Motor neuron (in vitro differentiated cells): Measurements from ENCODE around the gene VILL. TPM values are rescaled to one million over a fixed set of nuclear protein-coding genes. Genes with fewer than 3 reads are reported as not detected.

Experiments used
- ATAC-seq, 8 experiments: fragments of 200-7000 bp; cut with Tn5 transposase; replicated peaks in 6 of 8; 2 replicates each; pipeline ENCODE4 v1.8.0; 2021; ENCODE audit warnings: mild to moderate bottlenecking in 8 of 8, moderate library complexity in 8 of 8
- H3K27ac ChIP-seq, 2 donors: fragments of 250-450 bp; sonication (Bioruptor Pico); 2 replicates each; pipeline ENCODE4 v1.9.0; 2021; ENCODE audit warnings: antibody characterized with exemption in 2 of 2, mild to moderate bottlenecking in 2 of 2, moderate library complexity in 1 of 2
- H3K4me1 ChIP-seq, 2 donors: fragments of 250-450 bp; sonication (Bioruptor Pico); replicated peaks in 1 of 2; 2 replicates each; pipeline ENCODE4 v1.6.1; 2021; ENCODE audit warnings: antibody characterized with exemption in 2 of 2, mild to moderate bottlenecking in 2 of 2, moderate library complexity in 1 of 2
- H3K4me3 ChIP-seq, 5 donors: fragments of 250-450 bp; sonication (Bioruptor Pico); 2 replicates each; pipeline ENCODE4 v1.9.0; 2021; ENCODE audit warnings: antibody characterized with exemption in 5 of 5, mild to moderate bottlenecking in 5 of 5, moderate library complexity in 4 of 5
- WGBS, 10 experiments: fragments of 450-650 bp; shearing (Covaris generic); methylation state at CpG; one replicate each; pipeline ENCODE4 v1.0.0; 2022; 5-methylcytosine and 5-hydroxymethylcytosine counted together
- in situ Hi-C, 9 experiments: fragments of 400-800 bp; cut with MboI; loops; one replicate each; pipeline ENCODE4 v1.15.0; 2021; ENCODE audit warnings: low sequenced_read_pairs in 9 of 9, low pct_unique_long_range_greater_than_20kb in 2 of 9; ENCODE audit not compliant: unreplicated experiment in 9 of 9
- total RNA-seq, 8 experiments: library from RNA; unstranded; fragments of 300-600 nt; gene quantifications; 2 replicates each; pipeline versions ENCODE4 v1.2.3 to v1.2.4, GENCODE V29; 2022

Gene VILL
- 10 to 100 TPM in 1 of 8 experiments, 1 to 10 TPM in 3, under 1 TPM in 4; 0.38 to 10.8 (median 1.6) TPM for total RNA-seq

DNA sequence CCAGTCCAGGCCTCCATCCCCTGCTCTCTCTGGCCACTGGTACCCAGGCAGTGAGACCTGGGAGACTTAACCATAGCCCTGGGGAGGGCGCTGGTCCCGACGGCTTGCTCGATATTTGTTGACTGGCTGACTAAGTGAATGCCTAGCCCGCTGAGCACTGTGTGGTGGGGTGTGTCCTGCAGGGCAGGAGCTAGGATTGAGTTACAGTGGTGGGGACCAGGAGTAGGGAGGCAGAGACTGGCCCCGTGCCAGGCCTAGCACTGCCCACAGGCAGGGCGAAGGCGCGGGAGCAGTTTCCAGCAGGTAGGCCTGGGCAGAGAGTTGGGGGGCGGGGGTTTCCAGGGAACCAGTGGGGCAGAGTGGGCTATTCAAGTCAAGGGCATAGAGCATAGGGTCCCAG lies at the start of gene VILL:
TSS of gene VILL (plus strand) at position 260 of the 400 bp plus-strand sequence. CDS start 2,887 bp downstream, outside the sequence.
- peak in 4 of 8 experiments; percentile 3 to 45 (median 26) for ATAC-seq
- in situ Hi-C loops: no loop called here
- no peak within 1 kb of the TSS for H3K4me3 ChIP-seq

DNA sequence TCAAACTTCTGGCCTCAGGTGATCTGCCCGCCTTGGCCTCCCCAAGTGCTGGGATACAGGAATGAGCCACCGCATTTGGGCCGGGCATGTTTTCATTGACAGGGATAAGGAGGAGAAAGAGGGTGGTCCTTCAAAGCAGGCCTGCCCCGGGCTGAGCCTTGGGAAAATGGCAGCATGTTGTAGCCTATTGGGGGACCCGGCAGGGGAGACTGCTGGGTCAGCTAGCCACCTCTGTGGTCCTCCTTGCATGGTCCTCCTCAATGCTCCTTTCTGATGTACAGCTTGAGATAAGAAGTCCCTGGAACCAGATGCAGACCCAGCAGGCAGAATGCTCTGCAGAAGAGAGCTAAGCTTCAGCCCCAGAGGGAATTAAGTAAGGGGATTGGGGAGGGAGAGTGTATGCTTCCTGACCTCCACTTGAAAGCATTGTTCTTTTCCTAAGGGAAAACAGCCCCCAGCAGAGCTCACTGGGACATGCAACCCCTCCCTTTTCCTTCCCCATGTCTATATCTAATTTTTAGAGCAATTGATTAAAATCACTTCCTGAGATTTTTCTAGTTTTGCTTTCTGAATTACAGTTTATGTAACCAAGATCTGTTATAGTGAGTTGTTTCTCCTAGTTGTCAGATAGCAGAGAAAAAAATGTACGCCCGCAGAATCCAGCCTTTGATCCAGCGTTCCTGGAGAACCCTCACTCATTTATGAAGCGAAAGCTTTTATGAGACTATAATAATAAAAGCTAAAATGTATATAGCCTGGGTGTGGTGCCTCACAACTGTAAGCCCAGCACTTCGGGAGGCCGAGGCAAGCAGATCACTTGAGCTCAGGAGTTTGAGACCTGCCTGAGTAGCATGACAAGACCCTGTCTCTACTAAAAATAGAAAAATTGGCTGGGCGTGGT lies 48.7 kb upstream of the VILL start:
- Histone ChIP-seq H3K27ac (no peak overlapping the region), H3K4me3 (no peak overlapping the region), H3K4me1 (no peaks in the 10 kb centered on the region)
- ATAC-seq: peak in 1 of 8 experiments; percentile 5
- 45 to 100% (median 94%) methylated on average over 2 to 11 of the region's 12 CpGs for WGBS, 10 experiments
- in situ Hi-C loops: no loop called here

More for the DNA sequence above, at the start of gene VILL:
- WGBS, 10 experiments: 52 to 94% methylated on average over 5 to 6 of the region's 10 CpGs; no CpG with 5 or more reads in 8 of the 10 experiments
- H3K27ac ChIP-seq: no peak within 1 kb of the TSS
- H3K4me1 ChIP-seq: no peaks in the 10 kb centered on the region

DNA sequence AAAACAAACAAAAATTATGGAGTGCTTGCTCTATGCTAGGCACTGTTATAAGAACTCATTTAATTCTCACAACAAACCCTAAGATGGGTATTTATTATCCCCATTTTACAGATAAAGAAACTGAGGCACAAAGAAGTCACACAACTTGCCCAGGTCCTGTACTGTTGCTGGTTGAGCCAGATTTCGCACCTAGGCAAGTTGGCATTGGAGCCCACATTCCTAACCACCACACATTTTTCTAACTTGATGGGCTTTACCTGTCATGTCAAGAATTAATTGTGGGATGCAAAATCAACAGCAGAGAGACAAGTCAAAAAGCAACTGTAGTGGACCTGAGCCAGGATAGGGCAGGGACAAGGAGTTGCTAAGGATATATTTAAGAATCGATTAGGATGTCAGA lies 47.9 kb upstream of the VILL start:
- Histone ChIP-seq H3K4me1 (no peaks in the 10 kb centered on the region), H3K4me3 (no peak overlapping the region), H3K27ac (no peak overlapping the region)
- WGBS, 10 experiments: 79 to 100% (median 98%) methylated on average over 1 to 2 of the region's 2 CpGs; no CpG with 5 or more reads in 4 of the 10 experiments
- in situ Hi-C loops: no loop called here
- no peak for ATAC-seq

DNA sequence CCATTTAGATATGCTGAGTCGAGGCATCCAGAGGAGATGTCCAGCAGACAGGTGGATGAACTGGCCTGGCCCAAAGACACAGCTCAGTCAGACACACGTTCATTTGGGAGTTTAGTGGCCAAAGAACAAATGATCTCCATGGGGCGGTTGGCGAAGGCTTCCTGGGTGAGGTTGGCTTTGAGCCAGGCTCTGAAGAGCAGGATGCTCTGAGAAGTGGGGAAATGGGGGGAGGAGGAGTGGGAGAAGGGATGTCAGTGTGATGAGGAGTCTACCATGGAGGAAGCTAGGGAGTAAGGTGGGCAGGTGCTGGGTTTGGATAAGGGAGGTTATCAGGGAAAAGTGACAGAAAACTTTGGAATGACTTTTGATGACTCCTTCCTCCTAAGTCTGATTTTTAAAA lies 47.5 kb upstream of the VILL start:
- in situ Hi-C loops: no loop called here
- WGBS, 10 experiments: 80 to 100% (median 96%) methylated on average over 1 to 3 of the region's 4 CpGs; no CpG with 5 or more reads in 4 of the 10 experiments
- H3K4me3 ChIP-seq: no peak overlapping the region

DNA sequence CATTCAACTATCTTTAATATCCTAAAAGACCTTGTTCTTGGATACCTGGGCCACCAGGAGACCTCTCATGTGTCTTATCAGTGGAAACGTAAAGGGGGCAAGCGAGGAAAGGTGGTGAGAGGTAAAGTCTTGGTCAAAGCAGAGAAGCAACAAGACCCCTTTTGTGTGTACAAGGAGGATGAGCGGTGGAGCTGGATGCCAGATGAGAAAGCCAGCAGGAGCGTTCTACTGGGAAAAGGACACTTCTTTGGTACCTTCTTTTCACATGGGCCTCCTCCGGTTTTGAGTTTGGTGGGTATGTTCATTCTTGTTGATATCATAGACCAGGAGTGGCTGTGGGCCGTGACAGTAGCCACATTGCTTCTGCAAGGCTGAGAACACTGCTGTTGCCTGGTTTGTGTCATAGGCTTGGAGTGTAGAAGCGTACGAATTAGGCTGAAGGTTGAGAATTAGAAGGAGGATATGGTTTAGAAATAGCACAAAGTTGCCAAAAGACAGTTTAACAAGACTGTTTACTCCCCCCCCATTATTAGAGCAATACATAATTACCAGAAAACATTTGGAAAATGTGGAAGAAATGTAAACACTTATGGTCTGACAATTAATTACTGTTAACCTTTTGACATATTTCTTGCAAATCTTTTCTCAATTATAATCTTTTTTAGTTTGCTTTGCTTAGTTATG lies 46.8 kb upstream of the VILL start:
- 94 to 100% (median 100%) methylated on average over 2 to 8 of the region's 8 CpGs; no CpG with 5 or more reads in 4 of the 10 experiments for WGBS, 10 experiments
- ATAC-seq: no peak
- no peak overlapping the region for H3K27ac ChIP-seq
- H3K4me3 ChIP-seq: no peak overlapping the region
- in situ Hi-C loops: no loop called here
- H3K4me1 ChIP-seq: no peaks in the 10 kb centered on the region

More for the DNA sequence above, 47.5 kb upstream of the VILL start:
- H3K27ac ChIP-seq: no peak overlapping the region
- no peak for ATAC-seq
- no peaks in the 10 kb centered on the region for H3K4me1 ChIP-seq

DNA sequence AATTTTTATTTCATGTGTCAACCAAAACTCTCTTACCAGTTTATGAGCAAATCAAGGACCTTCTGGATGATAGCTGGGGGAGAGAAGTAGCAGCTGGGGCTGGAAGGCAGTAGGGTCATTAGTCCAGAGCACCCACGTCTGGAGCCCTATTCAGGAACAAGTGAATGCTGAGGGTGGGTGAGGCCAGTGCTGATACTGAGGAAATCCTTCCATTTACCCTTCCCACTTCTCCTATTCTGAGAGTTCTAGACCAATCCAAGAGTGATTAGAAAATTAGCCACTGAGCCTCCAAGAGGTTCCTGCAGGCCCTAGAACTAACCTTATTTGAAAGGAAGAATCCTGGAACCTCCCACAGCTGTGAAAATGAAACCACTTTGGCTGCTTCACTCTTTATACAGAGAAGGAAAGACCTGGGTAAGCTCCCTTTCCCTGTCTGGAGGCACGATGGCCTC lies 46.2 kb upstream of the VILL start:
- peak in 2 of 8 experiments; percentile 59 to 62 for ATAC-seq
- Histone ChIP-seq H3K4me1 (no peaks in the 10 kb centered on the region), H3K4me3 (no peak overlapping the region), H3K27ac (no peak overlapping the region)
- WGBS, 10 experiments: 20 to 80% (median 51%) methylated on average over 1 to 2 of the region's 2 CpGs; no CpG with 5 or more reads in 4 of the 10 experiments
- in situ Hi-C loops: no loop called here

DNA sequence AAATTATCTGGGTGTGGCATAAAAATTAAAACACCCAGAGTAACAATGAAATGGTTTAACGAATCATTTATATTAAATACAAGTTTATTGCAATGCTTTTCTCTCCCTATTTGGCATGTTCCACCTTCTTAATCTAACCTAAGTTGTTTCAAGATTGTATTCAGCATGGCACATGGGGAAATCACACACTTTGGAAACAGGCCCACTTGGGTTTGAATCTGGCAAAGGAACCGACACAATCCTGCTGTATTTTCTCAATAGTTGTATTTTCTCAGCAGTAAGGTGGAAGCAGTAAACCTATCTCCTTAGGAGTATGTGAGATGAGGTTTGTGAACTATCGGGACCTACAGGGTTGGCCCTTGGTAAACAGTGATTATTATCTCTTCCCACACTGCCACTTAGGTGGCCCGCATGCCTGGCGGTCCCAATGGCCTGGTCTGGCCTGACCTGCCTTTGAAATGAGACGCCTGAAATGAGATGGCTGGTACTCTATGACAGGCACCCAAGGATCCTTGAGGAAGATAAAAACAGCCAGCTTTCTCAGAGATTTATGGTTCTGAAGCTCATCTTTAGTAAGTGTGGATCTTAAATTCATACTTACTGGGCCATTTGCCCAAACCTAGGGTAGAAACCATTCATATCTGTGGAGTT lies 45.3 kb upstream of the VILL start:
- H3K27ac ChIP-seq: no peak overlapping the region
- no peaks in the 10 kb centered on the region for H3K4me1 ChIP-seq
- no peak for ATAC-seq
- H3K4me3 ChIP-seq: no peak overlapping the region
- WGBS, 10 experiments: 14 to 100% (median 83%) methylated on average over 1 to 6 of the region's 6 CpGs; no CpG with 5 or more reads in 1 of the 10 experiments
- in situ Hi-C loops: no loop called here

DNA sequence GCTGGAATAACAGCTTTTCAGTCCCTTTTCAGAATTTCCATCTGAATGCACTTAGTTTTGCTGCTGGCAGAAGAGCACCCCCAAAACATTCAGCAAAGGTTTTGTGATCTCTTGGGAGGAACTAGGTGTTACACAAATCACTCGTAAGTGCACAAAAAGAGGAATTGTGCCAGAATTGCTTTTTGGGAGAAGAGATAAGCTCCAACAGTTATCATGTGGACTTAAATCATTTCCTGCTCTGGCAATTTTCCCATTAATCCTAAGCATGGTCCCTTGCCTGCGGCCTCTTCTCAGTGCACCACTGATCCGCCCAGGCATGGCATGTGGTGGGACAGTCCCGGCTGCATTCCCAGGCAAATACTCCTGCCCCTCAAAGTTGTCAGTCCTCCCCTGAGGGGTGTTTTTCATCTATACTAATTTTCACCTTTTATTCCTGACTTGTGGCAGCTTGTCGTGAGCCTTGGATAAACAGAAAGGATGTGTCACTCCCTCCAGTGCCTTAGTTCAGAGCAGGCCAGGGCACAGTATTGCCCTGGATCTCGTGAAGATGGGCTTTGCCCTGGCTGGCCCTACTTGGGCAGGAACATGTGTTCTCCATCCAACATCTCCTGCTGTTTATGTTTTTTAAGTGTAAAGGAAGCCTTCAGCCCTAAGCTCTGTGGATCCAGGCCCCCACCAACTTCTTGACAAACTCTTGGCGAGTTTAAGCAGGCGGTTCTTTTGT lies 44.6 kb upstream of the VILL start:
- in situ Hi-C loops: no loop called here
- Histone ChIP-seq H3K4me3 (no peak overlapping the region), H3K4me1 (no peaks in the 10 kb centered on the region), H3K27ac (no peak overlapping the region)
- peak in 3 of 8 experiments; percentile 46 to 94 (median 73) for ATAC-seq
- 0 to 86% (median 69%) methylated on average over 1 to 7 of the region's 8 CpGs; no CpG with 5 or more reads in 2 of the 10 experiments for WGBS, 10 experiments

DNA sequence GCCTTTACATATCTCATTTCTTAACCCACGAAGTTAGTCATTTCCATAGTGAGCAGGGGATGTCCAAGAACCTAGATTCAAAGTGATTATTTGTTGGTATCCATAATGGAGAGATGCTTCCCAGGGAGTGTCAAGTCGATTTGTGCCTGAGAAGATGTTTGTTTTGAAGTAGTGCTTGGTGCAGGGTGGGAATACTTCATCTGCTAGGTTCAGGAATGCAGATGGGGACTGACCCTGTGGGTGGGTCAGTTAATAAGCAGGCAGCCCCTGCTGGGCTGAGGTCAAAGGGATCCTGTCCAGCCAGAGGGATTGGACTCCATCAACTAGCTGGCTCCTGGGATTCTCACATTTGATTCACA lies 44.1 kb upstream of the VILL start:
- no peak overlapping the region for H3K4me3 ChIP-seq
- WGBS, 10 experiments: 20 to 40% (median 33%) methylated on average over 1 to 2 of the region's 2 CpGs; no CpG with 5 or more reads in 5 of the 10 experiments
- H3K4me1 ChIP-seq: no peaks in the 10 kb centered on the region
- H3K27ac ChIP-seq: no peak overlapping the region
- in situ Hi-C loops: no loop called here
- ATAC-seq: peak in 2 of 8 experiments; percentile 24 to 49

DNA sequence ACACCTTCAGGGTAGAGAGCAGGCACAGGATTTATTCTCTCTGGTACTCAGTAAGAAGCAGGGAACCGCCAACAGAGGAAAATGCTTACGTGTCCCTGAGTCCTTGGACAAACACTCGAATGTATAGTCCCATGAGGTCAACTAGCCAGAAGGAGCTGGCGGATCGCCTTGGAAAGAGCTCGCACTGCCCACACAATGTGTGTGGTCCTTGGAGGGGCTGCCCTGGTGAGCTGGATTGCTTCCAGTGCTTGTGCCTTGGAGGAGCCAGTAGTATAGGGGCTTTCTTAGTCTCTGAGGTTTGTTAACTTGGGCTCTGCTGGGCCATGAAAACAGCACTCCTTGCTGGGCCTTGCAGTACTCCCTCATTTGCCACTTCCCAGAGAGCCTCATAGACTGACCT lies 40.7 kb upstream of the VILL start:
- Histone ChIP-seq H3K4me1 (no peaks in the 10 kb centered on the region), H3K27ac (no peak overlapping the region), H3K4me3 (no peak overlapping the region)
- ATAC-seq: peak in 1 of 8 experiments; percentile 81
- in situ Hi-C loops: no loop called here
- 80 to 100% (median 91%) methylated on average over 1 to 6 of the region's 6 CpGs; no CpG with 5 or more reads in 5 of the 10 experiments for WGBS, 10 experiments

DNA sequence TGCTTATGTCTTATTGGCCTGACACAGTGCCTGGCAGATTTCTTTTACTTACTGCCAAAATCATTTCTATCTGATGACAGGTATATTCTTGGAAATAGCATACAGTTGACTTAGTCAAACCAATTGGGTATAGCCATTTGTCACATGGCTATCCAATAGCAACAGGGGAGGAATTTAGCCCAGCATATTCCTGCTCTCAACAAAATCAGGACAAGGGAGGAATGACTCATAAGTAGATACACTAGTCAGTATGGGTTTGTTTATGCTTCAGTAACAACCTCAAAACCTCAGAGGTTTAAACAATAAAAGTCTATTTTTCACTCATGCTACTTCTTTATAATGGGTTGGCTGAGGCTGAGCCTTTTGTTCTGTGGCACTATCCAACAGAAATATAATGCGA lies 38.0 kb upstream of the VILL start:
- H3K27ac ChIP-seq: no peak overlapping the region
- ATAC-seq: no peak
- no peaks in the 10 kb centered on the region for H3K4me1 ChIP-seq
- H3K4me3 ChIP-seq: no peak overlapping the region
- in situ Hi-C loops: no loop called here
- WGBS, 10 experiments: 92 to 100% (median 100%) methylated on average over 1 of the region's 1 CpG; no CpG with 5 or more reads in 1 of the 10 experiments

DNA sequence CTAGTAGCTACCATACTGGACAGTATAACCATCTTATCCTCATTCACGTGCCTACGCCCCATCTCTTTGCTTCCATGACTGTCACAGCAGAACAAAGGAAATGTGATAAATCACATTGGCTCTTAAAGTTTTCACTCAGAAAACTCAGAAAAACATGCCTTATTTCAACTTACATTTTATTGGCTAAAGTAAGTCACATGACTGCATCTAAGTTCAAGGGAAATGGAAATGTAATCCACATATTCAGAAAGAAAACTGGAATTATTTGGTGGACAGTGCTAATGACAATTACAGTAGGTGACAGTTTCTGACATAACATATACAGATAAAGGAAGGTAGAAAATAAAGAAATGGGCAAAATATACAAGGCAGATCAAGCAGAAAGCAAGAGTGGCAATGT lies 37.4 kb upstream of the VILL start:
- in situ Hi-C loops: no loop called here
- no peak for ATAC-seq
- H3K4me1 ChIP-seq: no peaks in the 10 kb centered on the region
- no peak overlapping the region for H3K4me3 ChIP-seq
- 90 to 100% (median 100%) methylated on average over 1 to 2 of the region's 2 CpGs; no CpG with 5 or more reads in 2 of the 10 experiments for WGBS, 10 experiments
- H3K27ac ChIP-seq: no peak overlapping the region
